Epidermal melanocyte (primary cell): ENCODE data around the gene IVNS1ABP.

Experiments used
- DNase-seq: peaks from one replicate; pipeline ENCODE4 v3.0.0; 2011; ENCODE audit warnings: low spot score; ENCODE audit not compliant: insufficient read length

IVNS1ABP gene

GRCh38 chr1:185293967-185294542, 23.0 kb downstream of the IVNS1ABP start:
- DNase-seq, result no peak

DNA sequence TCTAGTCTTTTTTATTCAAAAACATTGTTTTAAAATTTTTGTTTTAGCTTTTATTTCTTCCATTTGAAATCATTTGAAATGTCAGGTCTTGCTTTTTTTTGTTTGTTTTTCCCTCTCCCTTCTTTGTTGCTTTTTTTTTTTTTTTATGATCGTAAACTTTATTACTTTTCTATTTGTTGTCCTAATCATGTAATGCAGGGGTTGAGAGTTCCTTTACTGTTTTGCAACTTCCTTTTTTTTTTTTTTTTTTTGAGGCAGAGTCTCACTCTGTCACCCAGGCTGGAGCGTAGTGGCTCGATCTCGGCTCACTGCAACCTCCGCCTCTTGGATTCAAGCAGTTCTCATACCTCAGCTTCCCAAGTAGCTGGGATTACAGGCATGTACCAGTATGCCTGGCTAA, 24.8 kb downstream of the IVNS1ABP start:
- DNase-seq, result no peak

DNA sequence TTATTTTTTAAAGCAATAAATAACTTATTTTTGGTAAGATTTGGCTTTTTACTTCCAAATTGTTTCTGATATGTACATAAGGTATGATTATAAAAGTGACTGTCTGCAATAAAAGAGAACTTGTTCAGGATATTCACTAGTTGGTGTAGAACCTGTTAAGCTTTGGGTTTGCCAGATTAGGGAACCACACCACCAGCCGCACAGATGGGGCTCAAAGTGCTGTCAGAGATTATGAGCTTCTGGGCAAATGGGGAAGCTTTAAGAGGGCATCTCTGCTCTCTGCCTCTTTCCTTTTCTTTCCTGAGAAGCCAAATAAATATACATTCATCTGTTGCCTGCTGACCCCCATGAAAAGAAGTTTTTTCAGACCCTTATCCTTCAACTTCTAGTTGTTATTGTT, 25.4 kb downstream of the IVNS1ABP start:
- no peak for DNase-seq

- DNase-seq, result no peak
Measured at GRCh38 chr1:185291159-185291558, 25.9 kb downstream of the IVNS1ABP start.

DNA sequence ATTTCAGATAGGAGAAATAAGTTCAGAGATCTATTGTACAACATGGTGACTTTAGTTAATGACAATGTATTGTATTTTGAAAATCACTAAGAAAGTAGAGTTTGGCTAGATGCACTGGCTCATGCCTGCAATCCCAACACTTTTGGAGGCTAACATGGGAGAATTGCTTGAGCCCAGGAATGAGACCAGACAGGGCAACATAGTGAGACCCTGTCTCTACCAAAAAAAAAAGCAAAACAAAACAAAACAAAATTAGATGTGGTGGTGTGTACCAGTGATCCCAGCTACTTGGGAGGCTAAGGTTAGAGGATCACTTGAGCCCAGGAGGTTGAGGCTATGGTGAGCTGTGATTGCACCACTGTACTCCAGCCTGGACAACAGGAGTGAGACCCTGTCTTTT, 27.2 kb downstream of the IVNS1ABP start:
- DNase-seq, result no peak

- DNase-seq, result no peak
Measured at GRCh38 chr1:185288435-185288834, 28.6 kb downstream of the IVNS1ABP start.

GRCh38 chr1:185287451-185287850, 29.6 kb downstream of the IVNS1ABP start:
- DNase-seq, result no peak

- no peak for DNase-seq
Measured at GRCh38 chr1:185284533-185285276, 32.3 kb downstream of the IVNS1ABP start.

- no peak for DNase-seq
Measured at GRCh38 chr1:185284116-185284515, 32.9 kb downstream of the IVNS1ABP start.

- no peak for DNase-seq
Measured at GRCh38 chr1:185281245-185281644, 35.8 kb downstream of the IVNS1ABP start.

DNA sequence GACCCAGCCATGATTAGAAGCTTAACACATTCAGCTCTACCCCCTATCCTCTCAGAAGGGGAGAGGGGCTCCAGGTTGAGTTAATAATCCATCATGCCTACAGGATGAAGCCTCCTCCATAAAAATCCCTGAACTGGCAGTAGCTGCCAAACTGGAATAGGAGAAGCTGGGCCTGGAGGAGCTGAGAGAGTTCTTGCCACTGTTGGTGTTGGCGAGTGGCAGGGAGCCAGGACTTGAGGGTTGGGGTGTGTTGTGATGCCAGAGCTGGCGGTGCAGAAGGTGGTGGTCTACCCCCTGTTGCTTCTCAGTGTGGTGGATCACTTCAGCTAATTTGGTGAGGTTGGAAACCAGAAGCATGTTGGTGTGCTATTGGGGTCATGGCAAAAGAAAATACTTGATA, 36.5 kb downstream of the IVNS1ABP start:
- no peak for DNase-seq

DNA sequence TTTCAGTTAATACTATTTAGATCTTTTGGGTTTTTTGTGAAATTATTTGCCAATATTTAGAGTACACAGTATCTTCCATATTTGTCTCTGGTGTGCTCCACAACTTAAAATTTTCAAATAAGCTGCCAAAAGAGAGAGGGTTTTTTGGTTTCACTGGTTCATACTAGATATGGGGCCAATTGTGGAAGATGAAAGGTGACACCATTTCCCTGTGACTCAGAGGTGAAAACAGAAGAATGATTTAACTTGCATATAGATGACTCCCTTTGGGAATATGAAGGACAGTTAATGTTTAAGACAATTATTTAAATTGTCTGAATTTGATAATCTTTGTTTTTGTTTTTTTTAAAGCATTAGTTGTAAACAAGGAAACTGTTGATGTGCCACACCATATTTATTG, 37.5 kb downstream of the IVNS1ABP start:
- DNase-seq, result no peak

DNA sequence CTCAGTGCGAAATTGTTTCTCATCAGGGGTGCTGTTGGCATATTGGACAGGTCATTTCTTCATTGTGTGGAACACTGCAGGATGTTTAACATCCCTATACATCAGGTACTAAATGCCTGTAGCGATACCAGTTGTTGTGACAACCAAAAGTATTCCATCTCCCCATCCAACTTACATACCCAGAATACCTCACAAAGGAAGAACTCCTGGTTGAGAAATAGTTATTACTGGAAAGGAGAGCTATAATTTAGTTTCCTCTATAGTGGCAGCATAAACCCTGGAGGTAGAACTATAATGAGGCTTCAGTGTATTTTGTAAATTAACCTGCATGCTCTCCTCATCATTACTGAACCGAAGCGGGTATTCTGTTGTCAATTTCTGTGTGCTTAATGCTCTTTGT, 45.1 kb downstream of the IVNS1ABP start:
- DNase-seq, result no peak

GRCh38 chr1:185268352-185268751, 48.7 kb downstream of the IVNS1ABP start:
- no peak for DNase-seq

DNA sequence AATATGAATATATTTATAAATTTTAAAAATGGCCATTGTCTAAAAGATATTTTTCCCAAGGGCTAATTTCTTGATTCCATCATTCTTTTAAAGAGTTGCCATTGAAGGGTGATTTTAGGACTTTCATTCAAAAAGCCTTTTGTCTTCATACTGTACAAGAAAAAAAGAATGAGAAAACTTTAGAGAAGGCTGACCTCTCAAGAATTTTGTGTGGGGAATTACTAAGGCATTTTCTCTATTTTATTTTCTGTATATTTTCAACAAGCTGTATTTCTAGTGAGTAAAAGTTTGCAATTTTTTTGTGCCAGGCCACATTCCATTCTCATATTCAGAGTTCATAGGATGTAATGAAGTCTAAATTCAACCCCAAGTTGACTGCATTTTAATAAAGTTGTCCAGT, 49.3 kb downstream of the IVNS1ABP start:
- no peak for DNase-seq

DNA sequence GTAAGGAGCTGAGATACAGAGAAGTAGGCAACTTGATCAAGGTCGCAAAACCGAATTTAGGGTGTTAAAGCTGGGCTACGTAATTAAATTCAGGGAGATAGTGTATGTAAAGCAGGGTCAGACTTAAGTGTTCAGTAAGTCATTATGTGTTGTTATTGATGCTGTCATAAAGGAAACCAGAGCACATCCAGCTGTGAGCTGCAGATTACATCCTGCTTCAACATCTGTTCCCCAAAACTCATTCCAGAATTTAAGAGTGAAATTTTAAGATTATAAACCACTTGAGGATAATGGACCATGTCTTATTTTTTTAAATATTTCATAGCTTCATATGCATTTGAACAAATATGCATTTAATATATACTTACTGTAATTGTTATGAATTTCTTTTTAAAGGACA, 49.7 kb downstream of the IVNS1ABP start:
- DNase-seq, result no peak

- no peak for DNase-seq
Measured at GRCh38 chr1:185265314-185265713, 51.7 kb downstream of the IVNS1ABP start.

- no peak for DNase-seq
Measured at GRCh38 chr1:185263780-185264179, 53.3 kb downstream of the IVNS1ABP start.

GRCh38 chr1:185263292-185263691, 53.8 kb downstream of the IVNS1ABP start:
- DNase-seq, result no peak

- no peak for DNase-seq
Measured at GRCh38 chr1:185262151-185262550, 54.9 kb downstream of the IVNS1ABP start.

- no peak for DNase-seq
Measured at GRCh38 chr1:185260611-185261010, 56.4 kb downstream of the IVNS1ABP start.

- DNase-seq, result no peak
Measured at GRCh38 chr1:185258676-185259075, 58.4 kb downstream of the IVNS1ABP start.

GRCh38 chr1:185257950-185258208, 59.2 kb downstream of the IVNS1ABP start:
- no peak for DNase-seq
